Measurements from ENCODE around the gene GYS1.
A peak's percentile ranks its signal among the peaks of the same experiment; 100 is the strongest.

DNA sequence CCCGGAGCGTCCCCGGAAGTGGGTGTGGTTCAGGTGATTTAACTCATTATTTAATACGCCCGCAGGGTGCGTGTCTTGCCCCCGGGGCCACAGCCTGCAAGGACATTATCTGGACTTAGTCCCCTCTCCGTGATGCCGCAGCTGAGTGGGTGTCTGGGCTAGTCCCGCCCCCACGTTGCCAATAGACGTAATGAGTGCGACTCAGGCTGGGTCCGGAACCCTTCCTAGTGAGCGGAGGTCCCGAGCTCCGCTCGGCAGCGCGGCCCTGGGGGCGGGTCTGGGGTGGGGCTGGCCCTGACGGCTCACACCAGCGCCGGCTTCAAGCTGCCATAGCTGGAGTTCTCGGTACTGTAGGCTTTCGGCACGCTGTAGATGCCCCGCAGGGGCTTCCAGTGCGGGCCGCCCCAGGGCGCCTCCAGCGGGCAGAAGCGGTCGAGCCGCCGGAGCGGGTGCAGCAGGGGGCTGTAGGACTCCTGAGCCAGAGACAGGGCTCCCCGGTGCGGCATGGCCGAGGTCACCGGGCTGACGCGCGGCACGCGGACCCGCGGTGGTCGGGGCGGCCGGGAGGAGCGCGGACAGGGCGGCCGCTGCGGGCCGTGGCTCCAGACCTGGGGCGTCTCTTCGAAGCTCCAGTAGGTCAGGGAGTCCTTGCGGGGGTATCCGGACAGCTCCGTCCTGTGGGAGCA, 24.7 kb upstream of the GYS1 start:
- TF ChIP-seq CTCF (IDR thresholded peaks at IDR 0.05) (peak; percentile 69), TCF7L2 (IDR thresholded peaks at IDR 0.05; ENCODE audit: low read depth, low read length) (no peak), POLR2AphosphoS5 (IDR thresholded peaks at IDR 0.05; ENCODE audit: low read depth, low read length) (peak; percentile 76), SIN3A (IDR thresholded peaks at IDR 0.05; ENCODE audit: borderline replicate concordance, insufficient read depth, low read depth, low read length) (no peak)
- TF ChIP-seq, protein P1, sequence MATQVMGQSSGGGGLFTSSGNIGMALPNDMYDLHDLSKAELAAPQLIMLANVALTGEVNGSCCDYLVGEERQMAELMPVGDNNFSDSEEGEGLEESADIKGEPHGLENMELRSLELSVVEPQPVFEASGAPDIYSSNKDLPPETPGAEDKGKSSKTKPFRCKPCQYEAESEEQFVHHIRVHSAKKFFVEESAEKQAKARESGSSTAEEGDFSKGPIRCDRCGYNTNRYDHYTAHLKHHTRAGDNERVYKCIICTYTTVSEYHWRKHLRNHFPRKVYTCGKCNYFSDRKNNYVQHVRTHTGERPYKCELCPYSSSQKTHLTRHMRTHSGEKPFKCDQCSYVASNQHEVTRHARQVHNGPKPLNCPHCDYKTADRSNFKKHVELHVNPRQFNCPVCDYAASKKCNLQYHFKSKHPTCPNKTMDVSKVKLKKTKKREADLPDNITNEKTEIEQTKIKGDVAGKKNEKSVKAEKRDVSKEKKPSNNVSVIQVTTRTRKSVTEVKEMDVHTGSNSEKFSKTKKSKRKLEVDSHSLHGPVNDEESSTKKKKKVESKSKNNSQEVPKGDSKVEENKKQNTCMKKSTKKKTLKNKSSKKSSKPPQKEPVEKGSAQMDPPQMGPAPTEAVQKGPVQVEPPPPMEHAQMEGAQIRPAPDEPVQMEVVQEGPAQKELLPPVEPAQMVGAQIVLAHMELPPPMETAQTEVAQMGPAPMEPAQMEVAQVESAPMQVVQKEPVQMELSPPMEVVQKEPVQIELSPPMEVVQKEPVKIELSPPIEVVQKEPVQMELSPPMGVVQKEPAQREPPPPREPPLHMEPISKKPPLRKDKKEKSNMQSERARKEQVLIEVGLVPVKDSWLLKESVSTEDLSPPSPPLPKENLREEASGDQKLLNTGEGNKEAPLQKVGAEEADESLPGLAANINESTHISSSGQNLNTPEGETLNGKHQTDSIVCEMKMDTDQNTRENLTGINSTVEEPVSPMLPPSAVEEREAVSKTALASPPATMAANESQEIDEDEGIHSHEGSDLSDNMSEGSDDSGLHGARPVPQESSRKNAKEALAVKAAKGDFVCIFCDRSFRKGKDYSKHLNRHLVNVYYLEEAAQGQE (IDR thresholded peaks at IDR 0.05; ENCODE audit: insufficient read depth in 1 of 2, low read depth in 2 of 2, low read length in 1 of 2): no peak

Data from Panc1 (cell line).